OCI-LY7 (cell line): ENCODE data around the gene CHD9. TPM values are rescaled to one million over a fixed set of nuclear protein-coding genes. Genes with fewer than 3 reads are reported as not detected.

Experiments used
- BruUV-seq: library from RNA; stranded (reverse); fragments of 400-500 nt; replicated peaks from 2 replicates; lab custom pipeline; 2021; lab: Mats Ljungman, UMichigan
- CTCF ChIA-PET: fragments of 300-600 bp; sonication (Branson Sonifier 250); formaldehyde crosslinking; loops from one replicate; lab custom pipeline; 2022; ENCODE audit warnings: antibody characterized with exemption; ENCODE audit not compliant: unreplicated experiment; lab: Charles Lee
- POLR2A ChIA-PET: fragments of 300-600 bp; sonication (Branson Sonifier 250); formaldehyde crosslinking; loops from one replicate; lab custom pipeline; 2022; ENCODE audit warnings: antibody characterized with exemption; lab: Charles Lee
- DNase-seq: peaks from one replicate; pipeline ENCODE4 v3.0.0-alpha.2; 2015; ENCODE audit warnings: low spot score
- H2AFZ ChIP-seq: fragments of 200-600 bp; sonication (generic), shearing (Covaris generic); 2 replicates; pipeline ENCODE4 v1.6.1; 2014; ENCODE audit warnings: mild to moderate bottlenecking, antibody characterized with exemption, low read length, moderate library complexity
- H3K27ac ChIP-seq: fragments of 200-600 bp; sonication (generic); 2 replicates; pipeline ENCODE4 v1.5.1; 2014; ENCODE audit warnings: mixed run types, low read depth, mild to moderate bottlenecking, moderate library complexity, low read length, inconsistent platforms; ENCODE audit not compliant: poor library complexity, severe bottlenecking
- H3K36me3 ChIP-seq: fragments of 200-600 bp; sonication (generic); 2 replicates; pipeline ENCODE4 v1.6.1; 2014; ENCODE audit warnings: mild to moderate bottlenecking, antibody characterized with exemption, low read length, moderate library complexity, mixed read lengths; ENCODE audit not compliant: insufficient read depth
- H3K4me1 ChIP-seq: fragments of 200-600 bp; sonication (generic); 2 replicates; pipeline ENCODE4 v1.5.1; 2014; ENCODE audit warnings: mild to moderate bottlenecking, low read length; ENCODE audit not compliant: insufficient read depth, poor library complexity, severe bottlenecking
- H3K4me2 ChIP-seq: fragments of 200-600 bp; sonication (generic); 2 replicates; pipeline ENCODE4 v1.6.1; 2014; ENCODE audit warnings: mild to moderate bottlenecking, low read length
- H3K4me3 ChIP-seq: fragments of 200-600 bp; sonication (generic); 2 replicates; pipeline ENCODE4 v1.5.1; 2014; ENCODE audit warnings: mild to moderate bottlenecking, low read depth, low read length; ENCODE audit not compliant: poor library complexity, severe bottlenecking
- H3K79me2 ChIP-seq: fragments of 200-600 bp; sonication (generic); 2 replicates; pipeline ENCODE4 v1.6.1; 2016; ENCODE audit warnings: low read depth, mild to moderate bottlenecking, low read length, moderate library complexity, mixed read lengths; ENCODE audit not compliant: insufficient read depth
- H3K9me2 ChIP-seq: fragments of 200-600 bp; sonication (generic); 2 replicates; pipeline ENCODE4 v1.6.1; 2016; ENCODE audit warnings: mild to moderate bottlenecking, low read length, mixed read lengths; ENCODE audit not compliant: insufficient read depth
- H3K9me3 ChIP-seq: fragments of 200-600 bp; sonication (generic); 2 replicates; pipeline ENCODE4 v1.6.1; 2014; ENCODE audit warnings: mild to moderate bottlenecking, mixed run types, low read length, mixed read lengths
- H4K20me1 ChIP-seq: fragments of 200-600 bp; sonication (generic); 2 replicates; pipeline ENCODE4 v1.6.1; 2014; ENCODE audit warnings: mild to moderate bottlenecking, antibody characterized with exemption, low read length, moderate library complexity, mixed read lengths; ENCODE audit not compliant: insufficient read depth
- CTCF ChIP-seq: fragments of 200-600 bp; sonication (generic); conservative IDR thresholded peaks from 2 replicates; pipeline ENCODE4 v1.5.1; 2014; ENCODE audit warnings: mild to moderate bottlenecking, antibody characterized with exemption, low read length, moderate library complexity, mixed read lengths
- EZH2phosphoT487 ChIP-seq: fragments of 200-600 bp; sonication (generic); IDR thresholded peaks from 2 replicates; pipeline ENCODE4 v1.6.1; 2018; ENCODE audit warnings: low read depth, borderline replicate concordance, mild to moderate bottlenecking, mixed run types, antibody characterized with exemption, low read length, moderate library complexity, mixed read lengths
- intact Hi-C: fragments of 100-400 bp; cut with micrococcal nuclease; formaldehyde crosslinking; loops from one replicate; pipeline ENCODE4 v1.10.0; 2022; ENCODE audit not compliant: unreplicated experiment
- total RNA-seq, 2 experiments: library from RNA; depleted of rRNA in 1 of 2; stranded (reverse); fragments of >200 nt in 1 of 2; shearing (Covaris generic) in 1 of 2; gene quantifications; 2 replicates each; pipeline ENCODE4 v1.2.3, GENCODE V29; 2014 to 2022

CHD9 gene
- total RNA-seq, 2 experiments from 2014 or later, result 52.6 to 85.9 TPM

GRCh38 chr16:53014287-53014686, 40.5 kb upstream of the CHD9 start:
- Histone ChIP-seq H3K4me1 (no peaks in the 10 kb centered on the region), H3K9me2 (no peaks in the 10 kb centered on the region), H3K9me3 (no peaks in the 10 kb centered on the region), H3K4me2 (no peak overlapping the region), H3K4me3 (no peak overlapping the region), H4K20me1 (no peaks in the 10 kb centered on the region), H3K79me2 (no peaks in the 10 kb centered on the region), H3K27ac (no peak overlapping the region), H2AFZ (no peak overlapping the region), H3K36me3 (no peaks in the 10 kb centered on the region)
- no peak for DNase-seq
- no TSS peak for BruUV-seq
- ChIA-PET POLR2A (no interaction called here), CTCF (no interaction called here)
- TF ChIP-seq EZH2phosphoT487 (no peak), CTCF (no peak)
- intact Hi-C loops, result no loop called here

- no peak overlapping the region for H3K4me2 ChIP-seq
- POLR2A ChIA-PET, result no interaction called here
- DNase-seq, result no peak
- no peak overlapping the region for H3K4me3 ChIP-seq
- no peaks in the 10 kb centered on the region for H3K36me3 ChIP-seq
- no peaks in the 10 kb centered on the region for H3K9me2 ChIP-seq
- H3K9me3 ChIP-seq, result no peaks in the 10 kb centered on the region
- H3K4me1 ChIP-seq, result no peaks in the 10 kb centered on the region
- CTCF ChIA-PET, result no interaction called here
- no TSS peak for BruUV-seq
- no peak overlapping the region for H3K27ac ChIP-seq
- no peak overlapping the region for H2AFZ ChIP-seq
- no peaks in the 10 kb centered on the region for H4K20me1 ChIP-seq
- H3K79me2 ChIP-seq, result no peaks in the 10 kb centered on the region
- no peak for TF ChIP-seq CTCF
- no peak for TF ChIP-seq EZH2phosphoT487
- intact Hi-C loops, result no loop called here
Measured at GRCh38 chr16:53018834-53019416, 35.9 kb upstream of the CHD9 start.

- TF ChIP-seq CTCF, result peak; percentile 69
- TF ChIP-seq EZH2phosphoT487, result no peak
- H3K4me1 ChIP-seq, result no peaks in the 10 kb centered on the region
- peak; percentile 25 for DNase-seq
- H3K4me2 ChIP-seq, result no peak overlapping the region
- POLR2A ChIA-PET, result no interaction called here
- H3K79me2 ChIP-seq, result no peaks in the 10 kb centered on the region
- no peak overlapping the region for H3K4me3 ChIP-seq
- CTCF ChIA-PET, result no interaction called here
- intact Hi-C loops, result loop anchor here (2.0 kb wide), 1 partner anchor 832 kb away; no protein-coding TSS in a partner anchor
- no TSS peak for BruUV-seq
- no peaks in the 10 kb centered on the region for H3K9me3 ChIP-seq
- no peaks in the 10 kb centered on the region for H3K36me3 ChIP-seq
- H4K20me1 ChIP-seq, result no peaks in the 10 kb centered on the region
- no peak overlapping the region for H2AFZ ChIP-seq
- no peaks in the 10 kb centered on the region for H3K9me2 ChIP-seq
- no peak overlapping the region for H3K27ac ChIP-seq
Measured at GRCh38 chr16:53022374-53022773, 32.4 kb upstream of the CHD9 start.
